Measurements from ENCODE around the gene AKR1C4.

Gene AKR1C4

GRCh38 chr10:5266804-5267203, 70.2 kb downstream of the AKR1C4 start:
- no peak for DNase-seq (ENCODE audit: low spot score)

GRCh38 chr10:5268234-5268633, 71.6 kb downstream of the AKR1C4 start:
- no peak for DNase-seq (ENCODE audit: low spot score)

Data from kidney capillary endothelial cell (primary cell).